Colonic mucosa (tissue), 4 donors: ENCODE results near the gene MRPS18A. TPM values are rescaled to one million over a fixed set of nuclear protein-coding genes. Genes with fewer than 3 reads are reported as not detected.
"Not testable (repeated sequence)": the region's sequence is repeated elsewhere in the genome, so short reads cannot be mapped to it uniquely, and the experiment has no call there.

Experiments
- DNase-seq: peaks from one replicate; pipeline ENCODE4 v3.0.0-alpha.2; 2020
- H3K27ac ChIP-seq: fragments of 200-600 bp; one replicate; pipeline ENCODE4 v1.8.0; 2021
- H3K27me3 ChIP-seq: fragments of 200-600 bp; one replicate; pipeline ENCODE4 v1.8.0; 2021
- H3K36me3 ChIP-seq: fragments of 200-600 bp; one replicate; pipeline ENCODE4 v1.8.0; 2021
- H3K4me1 ChIP-seq: fragments of 200-600 bp; one replicate; pipeline ENCODE4 v1.8.0; 2021; ENCODE audit warnings: mild to moderate bottlenecking
- H3K4me3 ChIP-seq: fragments of 200-600 bp; one replicate; pipeline ENCODE4 v1.8.0; 2021
- H3K9ac ChIP-seq, 2 donors: one replicate each; pipeline ENCODE4 v1.7.0; 2013; ENCODE audit warnings: control low read depth in 2 of 2, low read depth in 2 of 2, low read length in 2 of 2
- H3K9me3 ChIP-seq: fragments of 200-600 bp; one replicate; pipeline ENCODE4 v1.8.0; 2021
- CTCF ChIP-seq: fragments of 200-600 bp; IDR thresholded peaks from one replicate; pipeline ENCODE4 v1.8.0; 2022; ENCODE audit warnings: antibody characterized with exemption, mild to moderate bottlenecking
- intact Hi-C: fragments of 100-400 bp; cut with DNase I; formaldehyde crosslinking; loops from one replicate; pipeline ENCODE4 v1.14.1; 2022
- total RNA-seq, 2 donors: library from RNA; stranded (reverse); fragmentation: NEBNext Ultra II Directional in 1 of 2; extraction: Animal tissue kit (Norgen Biotek cat#: 25700) in 1 of 2; gene quantifications; one replicate each; pipeline ENCODE4 v1.2.1, GENCODE V29; 2021
- donor health status: healthy.
- donor health status: DM: no; HTN: no; CAD: no.
- donor health status: DM: no; HTN: no; CAD: no.

Gene MRPS18A
- total RNA-seq, 2 donors from 2014 or later, result 83.6 to 120 TPM

GRCh38 chr6:43667245-43668150, 20.1 kb downstream of the MRPS18A start:
- peak overlapping the region; percentile 27 for H3K27ac ChIP-seq
- H3K9me3 ChIP-seq, result no peaks in the 10 kb centered on the region
- no peak overlapping the region for H3K4me3 ChIP-seq
- peak; percentile 95 for DNase-seq
- no peaks in the 10 kb centered on the region for H3K27me3 ChIP-seq
- peaks cover 17% of the 10 kb centered on the region for H3K4me1 ChIP-seq
- peak overlapping the region; percentile 36 to 59 for H3K9ac ChIP-seq
- no peaks in the 10 kb centered on the region for H3K36me3 ChIP-seq
- intact Hi-C loops, result loop anchor here (2.0 to 10.0 kb wide), 5 partner anchors 55 to 411 kb away; no protein-coding TSS in a partner anchor
- peak; percentile 96 for TF ChIP-seq CTCF

- Histone ChIP-seq H3K27me3 (no peaks in the 10 kb centered on the region), H3K4me1 (peaks cover 17% of the 10 kb centered on the region), H3K27ac (no peak overlapping the region), H3K36me3 (no peaks in the 10 kb centered on the region), H3K9me3 (no peaks in the 10 kb centered on the region), H3K9ac (peak overlapping the region in 1 of 2 donors; percentile 0), H3K4me3 (no peak overlapping the region)
- intact Hi-C loops, result loop anchor here (2.0 to 10.0 kb wide), 5 partner anchors 56 to 412 kb away; no protein-coding TSS in a partner anchor
- TF ChIP-seq CTCF, result no peak
- DNase-seq, result no peak
Observed at GRCh38 chr6:43666196-43666920, 21.2 kb downstream of the MRPS18A start.

DNA sequence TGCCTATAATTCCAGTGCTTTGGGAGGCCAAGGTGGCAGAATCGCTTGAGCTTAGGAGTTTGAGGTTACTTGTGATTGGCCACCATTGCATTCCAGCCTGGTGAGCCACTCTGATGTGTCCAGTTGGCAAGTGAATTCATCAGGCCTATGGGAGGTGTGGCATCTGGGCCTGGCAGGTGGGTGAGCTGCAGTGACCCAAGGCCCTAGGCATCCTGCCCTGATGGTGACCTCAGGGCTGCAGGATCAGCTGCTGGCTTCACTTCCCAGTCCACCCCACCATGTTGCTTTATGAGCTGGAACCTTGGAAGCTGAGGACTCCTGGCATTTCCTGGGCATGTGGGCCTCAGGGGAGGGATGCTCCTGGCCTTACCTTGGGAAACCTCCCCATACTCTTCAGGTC, 22.2 kb downstream of the MRPS18A start:
- Histone ChIP-seq H3K27ac (no peak overlapping the region), H3K4me1 (peaks cover 17% of the 10 kb centered on the region), H3K27me3 (no peaks in the 10 kb centered on the region), H3K36me3 (no peaks in the 10 kb centered on the region), H3K9ac (no peak overlapping the region), H3K9me3 (no peaks in the 10 kb centered on the region), H3K4me3 (no peak overlapping the region)
- DNase-seq, result no peak
- intact Hi-C loops, result loop anchor here (5.0 to 10.0 kb wide), 4 partner anchors 57 to 269 kb away; no protein-coding TSS in a partner anchor
- no peak for TF ChIP-seq CTCF

DNA sequence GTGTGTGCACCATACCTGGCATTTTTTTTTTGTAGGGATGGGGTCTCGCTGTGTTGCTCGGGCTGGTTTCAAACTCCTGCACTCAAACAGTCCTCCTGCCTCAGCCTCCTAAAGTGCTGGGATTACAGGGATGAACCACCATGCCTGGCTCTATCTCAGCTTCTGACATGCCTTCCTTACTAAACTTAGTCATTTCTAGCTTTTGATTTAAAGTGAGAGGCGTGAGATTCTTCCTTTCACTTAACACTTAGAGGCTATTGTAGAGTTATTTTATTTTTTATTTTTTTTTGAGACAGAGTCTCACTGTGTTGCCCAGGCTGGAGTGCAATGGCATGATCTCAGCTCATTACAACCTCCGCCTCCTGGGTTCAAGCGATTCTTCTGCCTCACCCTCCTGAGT, 24.6 kb downstream of the MRPS18A start:
- not testable (repeated sequence) for H3K4me3 ChIP-seq, H3K4me1 ChIP-seq, H3K27me3 ChIP-seq, H3K9me3 ChIP-seq, DNase-seq, H3K27ac ChIP-seq, H3K36me3 ChIP-seq, H3K9ac ChIP-seq
- intact Hi-C loops, result loop anchor here (10.0 kb wide), 2 partner anchors 58 to 272 kb away; no protein-coding TSS in a partner anchor

DNA sequence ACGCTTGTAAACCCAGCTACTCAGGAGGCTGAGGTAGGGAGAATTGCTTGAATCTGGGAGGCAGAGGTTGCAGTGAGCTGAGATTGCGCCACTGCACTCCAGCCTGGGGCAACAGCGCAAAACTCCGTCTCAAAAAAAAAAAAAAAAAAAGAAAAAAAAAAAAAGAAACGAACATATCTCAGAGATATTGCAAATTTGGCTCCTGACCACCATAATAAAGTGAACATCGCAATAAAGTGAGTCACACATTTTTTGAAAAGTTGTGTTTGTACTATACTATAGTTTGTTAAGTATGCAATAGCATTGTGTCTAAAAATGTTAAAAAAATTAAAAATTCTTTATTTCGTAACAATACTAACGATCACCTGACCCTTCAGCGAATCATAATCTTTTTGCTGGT, 29.4 kb downstream of the MRPS18A start:
- no peak for DNase-seq
- no peaks in the 10 kb centered on the region for H3K36me3 ChIP-seq
- intact Hi-C loops, result no loop called here
- H3K4me1 ChIP-seq, result no peaks in the 10 kb centered on the region
- TF ChIP-seq CTCF, result no peak
- H3K4me3 ChIP-seq, result no peak overlapping the region
- H3K27ac ChIP-seq, result no peak overlapping the region
- no peaks in the 10 kb centered on the region for H3K27me3 ChIP-seq
- no peaks in the 10 kb centered on the region for H3K9me3 ChIP-seq
- H3K9ac ChIP-seq, result no peak overlapping the region
